AG09309 (cell line): Measurements from ENCODE around the gene PRC1.

ENCODE experiments used
- DNase-seq: peaks from one replicate; pipeline ENCODE4 v3.0.0-alpha.2; 2010; ENCODE audit warnings: low read depth
- H3K4me3 ChIP-seq: 2 replicates; pipeline ENCODE4 v1.5.1; 2011; ENCODE audit warnings: mild to moderate bottlenecking, low read depth, low read length, moderate library complexity; ENCODE audit not compliant: control insufficient read depth
- TF ChIP-seq, protein P1 (sequence below): IDR thresholded peaks from 2 replicates; pipeline ENCODE4 v1.5.1; 2011; ENCODE audit warnings: mild to moderate bottlenecking, low read depth, low read length, inconsistent platforms; ENCODE audit not compliant: insufficient read depth, control insufficient read depth; ENCODE audit errors: missing control alignments

Gene PRC1

DNA sequence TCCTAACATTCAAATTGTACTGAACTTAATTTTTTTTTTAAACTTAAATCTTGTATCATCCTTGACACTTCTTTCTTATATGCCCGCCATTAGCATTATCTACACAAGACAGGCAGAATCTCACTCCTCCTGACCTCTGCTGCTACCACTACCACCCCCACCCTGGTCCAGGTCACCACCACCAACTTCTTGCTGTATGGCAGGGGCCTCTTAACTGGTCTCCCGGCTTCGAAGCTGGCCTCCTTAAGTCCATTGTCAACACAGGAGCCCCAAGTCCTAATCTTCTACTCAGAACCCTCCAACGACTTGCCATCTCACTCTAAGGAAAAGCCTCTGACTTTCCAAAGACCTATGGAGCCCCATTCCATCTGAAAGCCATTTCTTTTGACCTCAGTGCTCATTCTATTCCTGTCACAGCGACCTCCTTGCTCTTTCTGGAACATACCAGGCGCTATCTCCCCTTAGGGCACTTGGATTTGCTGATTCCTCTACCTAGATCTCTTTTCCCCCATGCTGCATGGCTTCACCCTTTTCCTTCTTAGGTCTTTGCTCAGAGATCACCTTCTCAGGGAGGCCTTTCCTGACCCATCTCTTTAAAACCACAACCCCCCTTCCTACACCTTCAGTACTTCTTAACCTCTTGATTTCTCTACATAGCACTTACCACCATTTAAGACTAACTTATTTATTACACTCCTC, 2.6 kb downstream of the PRC1 start:
- no peak overlapping the region for H3K4me3 ChIP-seq
- TF ChIP-seq, protein P1, sequence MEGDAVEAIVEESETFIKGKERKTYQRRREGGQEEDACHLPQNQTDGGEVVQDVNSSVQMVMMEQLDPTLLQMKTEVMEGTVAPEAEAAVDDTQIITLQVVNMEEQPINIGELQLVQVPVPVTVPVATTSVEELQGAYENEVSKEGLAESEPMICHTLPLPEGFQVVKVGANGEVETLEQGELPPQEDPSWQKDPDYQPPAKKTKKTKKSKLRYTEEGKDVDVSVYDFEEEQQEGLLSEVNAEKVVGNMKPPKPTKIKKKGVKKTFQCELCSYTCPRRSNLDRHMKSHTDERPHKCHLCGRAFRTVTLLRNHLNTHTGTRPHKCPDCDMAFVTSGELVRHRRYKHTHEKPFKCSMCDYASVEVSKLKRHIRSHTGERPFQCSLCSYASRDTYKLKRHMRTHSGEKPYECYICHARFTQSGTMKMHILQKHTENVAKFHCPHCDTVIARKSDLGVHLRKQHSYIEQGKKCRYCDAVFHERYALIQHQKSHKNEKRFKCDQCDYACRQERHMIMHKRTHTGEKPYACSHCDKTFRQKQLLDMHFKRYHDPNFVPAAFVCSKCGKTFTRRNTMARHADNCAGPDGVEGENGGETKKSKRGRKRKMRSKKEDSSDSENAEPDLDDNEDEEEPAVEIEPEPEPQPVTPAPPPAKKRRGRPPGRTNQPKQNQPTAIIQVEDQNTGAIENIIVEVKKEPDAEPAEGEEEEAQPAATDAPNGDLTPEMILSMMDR = no peak
- no peak for DNase-seq

DNA sequence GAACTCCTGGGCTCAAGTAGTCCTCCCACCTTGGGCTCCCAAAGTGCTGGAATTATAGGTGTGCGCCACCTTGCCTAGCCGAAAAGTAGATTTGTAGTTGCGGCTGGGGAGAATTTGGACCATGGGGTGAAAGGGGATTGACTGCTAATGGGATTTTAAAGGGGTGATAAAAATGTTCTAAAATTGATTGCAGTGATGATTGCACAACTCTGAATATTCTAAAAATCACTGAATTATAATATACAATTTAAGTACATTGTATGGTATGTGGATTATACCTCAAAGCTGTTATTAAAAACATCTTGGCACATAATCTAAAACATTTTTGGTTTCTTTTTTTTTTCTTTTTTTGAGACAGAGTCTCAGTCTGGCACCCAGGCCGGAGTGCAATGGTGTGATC, 3.9 kb downstream of the PRC1 start:
- TF ChIP-seq, protein P1 = no peak
- H3K4me3 ChIP-seq = no peak overlapping the region
- no peak for DNase-seq

DNA sequence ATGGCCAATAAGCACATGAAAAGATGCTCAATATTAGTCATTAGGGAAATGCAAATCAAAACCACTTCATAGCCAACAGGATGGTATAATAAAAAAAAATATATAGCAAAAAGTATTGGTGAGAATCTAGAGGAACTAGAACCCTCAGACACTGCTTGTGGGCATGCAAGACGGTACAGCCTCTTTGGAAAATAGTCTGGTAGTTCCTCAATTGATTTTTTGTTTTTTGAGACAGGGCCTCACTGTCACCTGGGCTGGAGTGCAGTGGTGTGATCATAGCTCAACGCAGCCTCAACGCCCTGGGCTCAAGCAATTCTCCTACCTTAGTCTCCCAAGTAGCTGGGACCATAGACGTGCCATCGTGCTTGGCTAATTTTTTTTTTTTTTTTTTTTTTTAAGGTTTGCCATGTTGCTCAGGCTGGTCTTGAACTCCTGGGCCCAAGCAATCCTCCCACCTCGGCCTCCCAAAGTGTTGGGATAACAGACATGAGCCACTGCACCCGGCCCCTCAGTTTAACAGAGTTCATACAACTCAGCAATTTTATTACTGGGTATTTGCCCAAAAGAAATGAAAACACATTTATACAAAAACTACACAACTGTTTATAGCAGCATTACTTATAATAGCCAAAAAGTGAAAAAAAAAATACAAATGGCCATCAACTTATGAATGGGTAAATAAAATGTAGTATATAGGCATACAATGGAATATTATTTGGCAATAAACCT, 5.1 kb downstream of the PRC1 start:
- DNase-seq = no peak
- TF ChIP-seq, protein P1 = no peak
- no peak overlapping the region for H3K4me3 ChIP-seq

DNA sequence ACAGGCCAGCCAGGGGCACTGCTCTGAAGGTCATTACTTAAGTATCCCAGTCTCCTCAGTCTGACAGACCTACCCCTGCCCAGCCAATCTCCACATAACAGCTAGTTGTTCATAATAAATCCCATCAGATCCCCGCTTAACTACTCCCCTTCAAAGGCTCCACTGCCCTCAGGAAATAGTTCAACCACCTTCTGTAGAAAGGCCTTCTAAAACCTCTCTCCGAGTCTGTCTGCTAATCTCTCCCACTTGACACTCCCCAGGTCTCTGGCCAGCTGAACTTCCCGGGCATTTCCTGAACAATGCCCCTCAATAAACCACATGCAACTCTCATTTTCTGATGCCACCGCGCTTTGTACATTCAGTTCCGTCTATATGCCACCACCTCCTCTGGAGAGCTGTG, 6.0 kb downstream of the PRC1 start:
- TF ChIP-seq, protein P1 = no peak
- no peak overlapping the region for H3K4me3 ChIP-seq
- no peak for DNase-seq

DNA sequence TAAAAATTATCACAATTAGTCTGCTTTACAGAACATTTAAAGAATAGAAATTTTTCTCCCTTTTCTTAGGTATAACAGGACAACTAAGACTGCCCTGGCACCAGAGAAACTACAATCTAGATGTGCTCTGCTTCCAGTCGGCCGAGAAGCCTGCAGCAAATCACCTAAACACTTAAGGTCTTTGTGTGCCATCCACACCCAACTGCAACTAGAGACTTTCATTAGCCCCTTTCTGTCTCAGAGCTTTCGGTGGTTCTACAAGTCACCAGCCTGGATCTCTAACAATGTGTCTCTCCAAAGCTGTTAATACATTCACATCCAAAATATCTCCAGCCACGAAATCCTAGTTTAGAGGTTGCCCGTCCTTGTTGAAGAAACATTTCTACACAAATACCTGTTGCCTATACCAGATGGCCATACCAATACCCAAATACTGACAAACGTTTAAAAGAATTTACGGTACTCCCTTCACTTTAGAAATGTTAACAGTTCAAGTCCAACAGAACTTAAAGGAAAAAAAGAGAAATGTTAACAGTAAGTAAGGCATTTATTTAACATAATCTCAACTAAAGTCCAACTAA, 6.7 kb downstream of the PRC1 start:
- no peak overlapping the region for H3K4me3 ChIP-seq
- no peak for DNase-seq
- TF ChIP-seq, protein P1 = no peak

DNA sequence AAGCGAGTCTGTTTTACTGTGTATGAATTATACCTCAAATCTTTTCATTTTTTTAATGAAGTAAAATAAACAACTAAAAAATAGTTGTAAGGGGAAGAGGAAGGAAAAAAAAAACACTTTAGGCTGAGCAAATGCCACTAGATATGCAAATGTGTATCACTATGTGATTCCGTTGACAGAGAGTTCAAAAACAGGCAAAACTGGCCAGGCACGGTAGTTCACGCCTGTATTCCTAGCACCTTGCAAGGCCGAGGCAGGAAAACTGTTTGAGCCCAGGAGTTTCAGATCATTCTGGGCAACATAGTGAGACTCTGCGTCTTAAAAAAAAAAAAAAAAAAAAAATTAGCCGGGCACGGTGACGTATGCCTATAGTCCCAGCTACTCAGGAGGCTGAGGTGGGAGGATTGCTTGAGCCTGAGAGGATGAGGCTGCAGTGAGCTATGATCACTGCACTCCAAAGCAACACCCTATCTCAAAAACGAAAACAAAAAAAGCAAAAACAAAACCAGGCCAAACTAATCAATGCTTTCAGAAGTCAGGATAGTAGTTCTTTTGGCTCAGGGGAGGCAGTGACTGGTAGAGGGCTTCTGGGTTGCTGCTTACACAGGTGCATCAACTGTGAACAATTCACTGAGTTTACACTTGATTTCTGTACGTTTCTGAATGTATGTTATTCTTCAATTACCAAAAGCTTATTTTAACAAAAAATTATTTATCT, 7.4 kb downstream of the PRC1 start:
- no peak for DNase-seq
- TF ChIP-seq, protein P1 = no peak
- no peak overlapping the region for H3K4me3 ChIP-seq
